Upper lobe of left lung (tissue), 4 donors: ENCODE measurements around the gene KCNQ4.

ENCODE experiments used
- POLR2A ChIP-seq, 4 donors: fragments of 450-650 bp; IDR thresholded peaks; one replicate each; pipeline ENCODE4 v1.5.1; 2016 to 2017; ENCODE audit warnings: antibody characterized with exemption in 4 of 4, mild to moderate bottlenecking in 2 of 4
- POLR2AphosphoS5 ChIP-seq, 2 donors: sonication (generic); formaldehyde crosslinking; IDR thresholded peaks; one replicate each; pipeline ENCODE4 v1.5.1; 2017; ENCODE audit warnings: antibody characterized with exemption in 2 of 2
- TF ChIP-seq, protein P1 (sequence below), 6 experiments: fragments of 450-650 bp in 4 of 6; fragments of 200-600 bp in 2 of 6; sonication (generic) in 2 of 6; IDR thresholded peaks; one replicate each; pipeline ENCODE4 v1.5.1; 2016 to 2019; ENCODE audit warnings: antibody characterized with exemption in 6 of 6

DNA sequence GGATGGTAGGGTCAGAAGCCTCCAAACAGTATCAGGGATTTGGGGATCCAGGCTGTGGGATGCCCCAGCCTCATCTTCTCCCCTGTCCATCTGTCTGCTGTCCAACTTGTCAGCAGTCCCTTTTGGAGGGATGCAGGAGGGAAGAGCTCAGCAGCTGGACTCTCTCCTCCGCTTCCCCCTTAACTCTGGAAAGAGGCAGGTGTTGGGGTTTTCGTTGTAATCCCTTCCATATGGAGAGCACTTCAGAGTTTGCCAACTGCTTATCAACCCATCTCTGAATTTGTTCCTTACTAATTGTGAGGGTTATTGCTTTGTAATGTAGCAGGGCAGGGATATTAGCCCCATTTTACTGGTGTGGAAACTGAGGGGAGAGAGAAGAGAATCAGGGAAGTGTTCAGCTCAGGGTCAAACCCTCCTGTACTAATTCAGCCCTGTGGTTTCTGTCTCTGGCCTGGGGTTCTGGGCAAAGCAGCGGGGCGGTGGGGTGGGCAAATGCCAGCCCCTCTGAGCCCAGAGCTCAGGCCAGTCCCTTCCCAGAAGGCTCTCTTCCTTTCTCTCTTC is 75.3 kb downstream of the KCNQ4 start:
- TF ChIP-seq, protein P1, sequence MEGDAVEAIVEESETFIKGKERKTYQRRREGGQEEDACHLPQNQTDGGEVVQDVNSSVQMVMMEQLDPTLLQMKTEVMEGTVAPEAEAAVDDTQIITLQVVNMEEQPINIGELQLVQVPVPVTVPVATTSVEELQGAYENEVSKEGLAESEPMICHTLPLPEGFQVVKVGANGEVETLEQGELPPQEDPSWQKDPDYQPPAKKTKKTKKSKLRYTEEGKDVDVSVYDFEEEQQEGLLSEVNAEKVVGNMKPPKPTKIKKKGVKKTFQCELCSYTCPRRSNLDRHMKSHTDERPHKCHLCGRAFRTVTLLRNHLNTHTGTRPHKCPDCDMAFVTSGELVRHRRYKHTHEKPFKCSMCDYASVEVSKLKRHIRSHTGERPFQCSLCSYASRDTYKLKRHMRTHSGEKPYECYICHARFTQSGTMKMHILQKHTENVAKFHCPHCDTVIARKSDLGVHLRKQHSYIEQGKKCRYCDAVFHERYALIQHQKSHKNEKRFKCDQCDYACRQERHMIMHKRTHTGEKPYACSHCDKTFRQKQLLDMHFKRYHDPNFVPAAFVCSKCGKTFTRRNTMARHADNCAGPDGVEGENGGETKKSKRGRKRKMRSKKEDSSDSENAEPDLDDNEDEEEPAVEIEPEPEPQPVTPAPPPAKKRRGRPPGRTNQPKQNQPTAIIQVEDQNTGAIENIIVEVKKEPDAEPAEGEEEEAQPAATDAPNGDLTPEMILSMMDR (IDR thresholded peaks at IDR 0.05): no peak
- TF ChIP-seq POLR2AphosphoS5 (IDR thresholded peaks at IDR 0.05) (no peak), POLR2A (IDR thresholded peaks at IDR 0.05) (no peak)
